Activated naive CD4-positive, alpha-beta T cell treated with anti-CD3 and anti-CD28 coated beads for 36 hours (primary cell): Measurements from ENCODE around the gene SULT6B1. TPM values are rescaled to one million over a fixed set of nuclear protein-coding genes. Genes with fewer than 3 reads are reported as not detected.

Experiments used
- CTCF ChIA-PET: fragments of 350-600 bp; sonication (Branson Sonifier 250); formaldehyde crosslinking; loops from one replicate; lab custom pipeline; 2021; ENCODE audit warnings: antibody characterized with exemption; lab: Charles Lee
- DNase-seq: peaks from one replicate; pipeline ENCODE4 v3.0.0-alpha.2; 2020
- H3K27ac Mint-ChIP-seq: one replicate; pipeline ENCODE4 v1.8.0; 2021; ENCODE audit warnings: mild to moderate bottlenecking, mixed read lengths
- H3K27me3 Mint-ChIP-seq: one replicate; pipeline ENCODE4 v1.8.0; 2021; ENCODE audit warnings: low read depth, mixed read lengths
- H3K36me3 Mint-ChIP-seq: one replicate; pipeline ENCODE4 v1.8.0; 2021; ENCODE audit warnings: low read depth, mixed read lengths
- H3K4me1 Mint-ChIP-seq: one replicate; pipeline ENCODE4 v1.8.0; 2021; ENCODE audit warnings: low read depth, mixed read lengths
- H3K4me3 Mint-ChIP-seq: one replicate; pipeline ENCODE4 v1.8.0; 2021; ENCODE audit warnings: mild to moderate bottlenecking, moderate library complexity, mixed read lengths
- H3K9me3 Mint-ChIP-seq: one replicate; pipeline ENCODE4 v1.8.0; 2021; ENCODE audit warnings: mixed read lengths
- intact Hi-C: fragments of 100-400 bp; cut with micrococcal nuclease; formaldehyde crosslinking; loops from one replicate; pipeline ENCODE4 v1.15.1; 2023
- total RNA-seq, 2 experiments: library from RNA; stranded (reverse); gene quantifications; one replicate each; pipeline ENCODE4 v1.2.3, GENCODE V29; 2021

SULT6B1 gene
- total RNA-seq, 2 experiments from 2014 or later, result not detected

- peaks cover 2% of the 10 kb centered on the region for H3K36me3 Mint-ChIP-seq
- H3K9me3 Mint-ChIP-seq, result no peaks in the 10 kb centered on the region
- H3K4me3 Mint-ChIP-seq, result no peak overlapping the region
- no peak overlapping the region for H3K27ac Mint-ChIP-seq
- CTCF ChIA-PET, result interaction anchor here (0.6 kb wide), 1 partner anchor 35 kb away, joined by 3 read pairs; no protein-coding TSS in a partner anchor
- peaks cover 10% of the 10 kb centered on the region for H3K4me1 Mint-ChIP-seq
- intact Hi-C loops, result no loop called here
- no peaks in the 10 kb centered on the region for H3K27me3 Mint-ChIP-seq
- no peak for DNase-seq
Observed at GRCh38 chr2:37192551-37192950, 4.1 kb upstream of the SULT6B1 start.

GRCh38 chr2:37191747-37192146, 3.3 kb upstream of the SULT6B1 start:
- H3K27ac Mint-ChIP-seq, result no peak overlapping the region
- no peaks in the 10 kb centered on the region for H3K27me3 Mint-ChIP-seq
- CTCF ChIA-PET, result no interaction called here
- H3K36me3 Mint-ChIP-seq, result peaks cover 2% of the 10 kb centered on the region
- peaks cover 3% of the 10 kb centered on the region for H3K4me1 Mint-ChIP-seq
- H3K9me3 Mint-ChIP-seq, result no peaks in the 10 kb centered on the region
- DNase-seq, result no peak
- intact Hi-C loops, result no loop called here
- no peak overlapping the region for H3K4me3 Mint-ChIP-seq

GRCh38 chr2:37191253-37191652, 2.8 kb upstream of the SULT6B1 start:
- peaks cover under 1% of the 10 kb centered on the region for H3K36me3 Mint-ChIP-seq
- DNase-seq, result no peak
- no peak overlapping the region for H3K4me3 Mint-ChIP-seq
- CTCF ChIA-PET, result no interaction called here
- no peaks in the 10 kb centered on the region for H3K9me3 Mint-ChIP-seq
- intact Hi-C loops, result no loop called here
- H3K27ac Mint-ChIP-seq, result no peak overlapping the region
- no peaks in the 10 kb centered on the region for H3K27me3 Mint-ChIP-seq
- H3K4me1 Mint-ChIP-seq, result peaks cover 2% of the 10 kb centered on the region

GRCh38 chr2:37190290-37190689, 1.8 kb upstream of the SULT6B1 start:
- no peak overlapping the region for H3K4me3 Mint-ChIP-seq
- H3K27me3 Mint-ChIP-seq, result no peaks in the 10 kb centered on the region
- CTCF ChIA-PET, result interaction anchor here (0.7 kb wide), 1 partner anchor 22 kb away, joined by 3 read pairs; no protein-coding TSS in a partner anchor
- no peak for DNase-seq
- no peak overlapping the region for H3K27ac Mint-ChIP-seq
- no peaks in the 10 kb centered on the region for H3K36me3 Mint-ChIP-seq
- no peaks in the 10 kb centered on the region for H3K9me3 Mint-ChIP-seq
- intact Hi-C loops, result no loop called here
- no peaks in the 10 kb centered on the region for H3K4me1 Mint-ChIP-seq

GRCh38 chr2:37189452-37190153, 1.1 kb upstream of the SULT6B1 start:
- Mint-ChIP-seq H3K27ac (no peak overlapping the region), H3K4me1 (no peaks in the 10 kb centered on the region), H3K27me3 (no peaks in the 10 kb centered on the region), H3K4me3 (no peak overlapping the region), H3K9me3 (no peaks in the 10 kb centered on the region), H3K36me3 (no peaks in the 10 kb centered on the region)
- peak; percentile 17 for DNase-seq
- intact Hi-C loops, result no loop called here
- CTCF ChIA-PET, result interaction anchor here (0.6 kb wide), 1 partner anchor 1016 kb away, joined by 4 read pairs; no protein-coding TSS in a partner anchor

GRCh38 chr2:37181726-37182684, 6.5 kb downstream of the SULT6B1 start:
- CTCF ChIA-PET, result no interaction called here
- Mint-ChIP-seq H3K4me1 (no peaks in the 10 kb centered on the region), H3K9me3 (no peaks in the 10 kb centered on the region), H3K27ac (no peak overlapping the region), H3K36me3 (no peaks in the 10 kb centered on the region), H3K27me3 (peaks cover 12% of the 10 kb centered on the region), H3K4me3 (no peak overlapping the region)
- no peak for DNase-seq
- intact Hi-C loops, result no loop called here

- no peaks in the 10 kb centered on the region for H3K36me3 Mint-ChIP-seq
- no peak overlapping the region for H3K27ac Mint-ChIP-seq
- intact Hi-C loops, result no loop called here
- peaks cover 12% of the 10 kb centered on the region for H3K27me3 Mint-ChIP-seq
- H3K4me1 Mint-ChIP-seq, result no peaks in the 10 kb centered on the region
- no peak for DNase-seq
- CTCF ChIA-PET, result interaction anchor here (1.0 kb wide), 1 partner anchor 9 kb away, joined by 3 read pairs; no protein-coding TSS in a partner anchor
- no peaks in the 10 kb centered on the region for H3K9me3 Mint-ChIP-seq
- no peak overlapping the region for H3K4me3 Mint-ChIP-seq
Observed at GRCh38 chr2:37180640-37181039, 7.8 kb downstream of the SULT6B1 start.

- Mint-ChIP-seq H3K4me3 (no peak overlapping the region), H3K27me3 (peaks cover 12% of the 10 kb centered on the region), H3K4me1 (no peaks in the 10 kb centered on the region), H3K36me3 (no peaks in the 10 kb centered on the region), H3K9me3 (no peaks in the 10 kb centered on the region), H3K27ac (no peak overlapping the region)
- intact Hi-C loops, result no loop called here
- DNase-seq, result no peak
- CTCF ChIA-PET, result interaction anchor here (1.0 kb wide), 1 partner anchor 9 kb away, joined by 3 read pairs; no protein-coding TSS in a partner anchor
Observed at GRCh38 chr2:37180006-37180639, 8.3 kb downstream of the SULT6B1 start.

GRCh38 chr2:37173741-37174140, 14.7 kb downstream of the SULT6B1 start:
- no peak overlapping the region for H3K4me3 Mint-ChIP-seq
- intact Hi-C loops, result no loop called here
- no peak overlapping the region for H3K27ac Mint-ChIP-seq
- H3K36me3 Mint-ChIP-seq, result no peaks in the 10 kb centered on the region
- no peak for DNase-seq
- CTCF ChIA-PET, result no interaction called here
- no peaks in the 10 kb centered on the region for H3K4me1 Mint-ChIP-seq
- no peaks in the 10 kb centered on the region for H3K9me3 Mint-ChIP-seq
- H3K27me3 Mint-ChIP-seq, result no peaks in the 10 kb centered on the region

GRCh38 chr2:37171624-37171950, 16.9 kb downstream of the SULT6B1 start:
- CTCF ChIA-PET, result interaction anchor here (0.6 to 1.0 kb wide), 3 partner anchors 9 to 732 kb away, joined by 3 read pairs; no protein-coding TSS in a partner anchor
- DNase-seq, result no peak
- H3K36me3 Mint-ChIP-seq, result no peaks in the 10 kb centered on the region
- intact Hi-C loops, result no loop called here
- no peak overlapping the region for H3K27ac Mint-ChIP-seq
- H3K27me3 Mint-ChIP-seq, result no peaks in the 10 kb centered on the region
- H3K9me3 Mint-ChIP-seq, result no peaks in the 10 kb centered on the region
- H3K4me3 Mint-ChIP-seq, result no peak overlapping the region
- no peaks in the 10 kb centered on the region for H3K4me1 Mint-ChIP-seq

- no peak overlapping the region for H3K27ac Mint-ChIP-seq
- no peaks in the 10 kb centered on the region for H3K4me1 Mint-ChIP-seq
- no peak overlapping the region for H3K4me3 Mint-ChIP-seq
- H3K9me3 Mint-ChIP-seq, result peaks cover 14% of the 10 kb centered on the region
- intact Hi-C loops, result loop anchor here (1.0 to 2.0 kb wide), 6 partner anchors 94 to 709 kb away; no protein-coding TSS in a partner anchor
- peaks cover 5% of the 10 kb centered on the region for H3K36me3 Mint-ChIP-seq
- DNase-seq, result peak; percentile 52
- CTCF ChIA-PET, result interaction anchor here (0.6 to 2.6 kb wide), 21 partner anchors 11 to 709 kb away, joined by 3 to 21 read pairs (median 4); partner anchors contain the start of gene EIF2AK2
- H3K27me3 Mint-ChIP-seq, result no peaks in the 10 kb centered on the region
Observed at GRCh38 chr2:37168217-37168981, 20.1 kb downstream of the SULT6B1 start.
